NCI-H526 (cell line): ENCODE measurements around the gene C16orf92.

Experiments used
- DNase-seq, 2 experiments: peaks; one replicate each; lab custom pipeline; 2025; lab: John Stamatoyannopoulos, UW

The C16orf92 gene, protein sequence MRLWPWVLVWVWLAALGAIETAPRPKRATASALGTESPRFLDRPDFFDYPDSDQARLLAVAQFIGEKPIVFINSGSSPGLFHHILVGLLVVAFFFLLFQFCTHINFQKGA

GRCh38 chr16:30022887-30023286 is at the start of gene C16orf92:
Gene C16orf92 (plus strand): TSS chr16:30023198. CDS start chr16:30023341, 143 bp downstream.
- DNase-seq: no peak

DNA sequence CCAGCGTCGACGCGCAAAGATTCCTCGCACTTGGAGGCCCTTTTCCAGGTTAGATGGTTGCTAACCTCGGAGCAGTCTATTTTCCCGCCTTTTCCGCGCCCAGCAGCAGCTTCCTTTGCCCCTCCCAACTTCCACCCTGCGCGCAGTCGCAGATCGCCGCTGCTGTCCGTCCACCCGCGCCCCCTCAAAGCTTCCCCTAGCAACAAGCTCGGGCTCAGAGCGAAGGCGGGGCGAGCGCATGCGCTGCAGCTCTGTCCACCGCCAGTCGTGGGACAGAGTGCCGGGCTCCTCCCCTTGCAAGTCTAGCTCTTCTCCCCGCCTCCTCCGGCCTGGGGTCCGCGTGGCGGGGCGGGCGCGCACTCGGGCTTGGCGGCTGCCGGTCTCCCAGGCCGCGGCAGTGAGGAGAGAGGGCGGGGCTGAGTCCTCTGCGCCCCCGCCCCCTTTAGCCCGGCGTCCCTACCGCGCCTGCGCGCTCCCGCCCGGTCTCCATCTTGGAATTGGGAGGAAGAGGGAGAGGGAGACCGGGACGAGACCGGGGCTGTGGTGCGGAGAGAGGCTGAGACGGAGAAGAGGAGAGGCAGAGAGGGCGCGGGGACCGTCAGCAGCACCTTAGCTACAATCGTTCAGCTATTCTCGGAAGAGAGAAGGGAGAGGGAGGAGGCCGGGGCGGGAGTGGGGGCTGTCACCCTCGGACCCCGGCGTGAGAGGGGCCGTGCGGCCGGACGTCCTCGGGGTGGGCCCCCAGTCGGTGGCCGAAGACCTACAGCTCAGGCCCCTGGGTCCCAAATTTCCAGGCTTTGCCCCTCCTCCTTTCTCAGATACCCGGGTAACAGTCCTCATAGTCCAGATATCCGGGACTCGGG is 49.4 kb upstream of the C16orf92 start, which contains the start of gene TAOK2:
TAOK2 (plus strand) TSS at position 485 of the 863 bp plus-strand sequence. CDS start 3,905 bp downstream, outside the sequence.
- peak; percentile 97 to 99 for DNase-seq

DNA sequence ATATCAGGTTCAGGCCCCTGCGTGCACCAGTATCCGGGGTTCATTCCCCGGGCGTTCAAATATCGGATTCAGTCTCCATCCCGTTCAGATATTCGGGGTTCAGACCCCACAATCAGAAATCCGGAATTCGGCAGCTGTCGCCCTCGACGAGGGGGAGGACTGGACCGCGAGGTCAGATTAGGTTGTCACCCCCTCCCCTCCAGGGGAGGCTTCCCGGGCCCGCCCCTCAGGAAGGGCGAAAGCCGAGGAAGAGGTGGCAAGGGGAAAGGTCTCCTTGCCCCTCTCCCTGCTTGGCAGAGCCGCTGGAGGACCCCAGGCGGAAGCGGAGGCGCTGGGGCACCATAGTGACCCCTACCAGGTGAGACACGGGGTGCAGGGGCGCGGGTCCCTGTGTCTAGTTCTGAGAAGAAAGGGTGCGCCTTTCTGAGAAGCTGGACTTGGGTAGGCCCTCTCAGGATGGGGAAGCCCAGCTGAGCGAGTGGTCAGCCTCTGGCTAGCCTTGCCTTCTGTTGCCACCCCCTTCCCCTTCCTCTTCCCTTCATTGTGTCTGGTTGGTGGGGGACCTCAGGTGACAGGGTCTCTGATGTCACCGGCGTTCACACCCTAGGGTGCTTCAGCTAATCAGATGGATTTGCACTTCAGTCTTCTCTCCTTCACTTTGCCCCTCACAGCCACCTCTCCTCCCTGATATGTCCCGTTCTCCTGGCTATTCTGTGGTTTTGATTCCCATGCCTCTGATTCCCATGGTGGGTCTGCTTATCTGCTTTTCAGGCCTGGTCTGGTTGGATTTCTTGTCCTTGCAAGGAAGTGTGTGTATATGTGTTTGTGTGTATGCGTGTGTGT is 48.5 kb upstream of the C16orf92 start:
- no peak for DNase-seq

GRCh38 chr16:29975134-29975538 is 47.9 kb upstream of the C16orf92 start:
- DNase-seq: no peak

- DNase-seq: no peak
These were observed 47.0 kb upstream of the C16orf92 start for GRCh38 chr16:29975811-29976511.

DNA sequence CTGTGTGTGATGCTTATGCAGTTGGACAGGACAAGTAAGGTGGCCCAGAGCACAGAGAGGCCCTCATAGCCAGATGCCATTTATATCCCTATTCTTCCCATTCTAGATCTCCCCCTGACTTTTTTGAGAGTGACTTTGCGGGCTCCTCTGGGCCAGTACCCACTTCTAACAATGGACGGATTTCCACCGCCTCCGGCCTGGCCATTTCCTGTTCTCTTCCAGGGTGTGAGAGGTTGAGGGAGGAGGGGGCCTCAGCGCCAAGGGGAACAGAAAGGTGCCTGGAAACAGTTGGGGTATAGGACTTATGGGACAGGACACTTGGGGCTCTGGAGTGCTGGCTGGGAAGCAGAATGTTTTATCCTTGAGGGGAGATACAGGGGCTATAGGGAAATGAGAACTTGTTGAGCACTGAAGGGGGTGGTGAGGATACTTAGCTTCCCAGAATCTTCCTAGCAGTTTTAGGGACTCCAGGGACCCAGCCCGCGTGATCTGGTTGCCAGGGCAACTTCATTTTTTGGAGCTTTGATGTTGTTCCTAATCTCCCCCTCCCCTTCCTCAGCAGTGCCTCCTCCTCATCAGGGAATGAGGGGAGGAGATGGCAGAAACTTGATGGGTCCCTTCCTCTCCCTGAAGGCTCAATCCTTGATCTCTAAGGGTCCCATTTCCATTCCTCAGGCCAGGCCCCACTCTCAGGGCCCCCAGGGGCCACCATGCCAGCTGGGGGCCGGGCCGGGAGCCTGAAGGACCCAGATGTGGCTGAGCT is 45.8 kb upstream of the C16orf92 start:
- no peak for DNase-seq

DNA sequence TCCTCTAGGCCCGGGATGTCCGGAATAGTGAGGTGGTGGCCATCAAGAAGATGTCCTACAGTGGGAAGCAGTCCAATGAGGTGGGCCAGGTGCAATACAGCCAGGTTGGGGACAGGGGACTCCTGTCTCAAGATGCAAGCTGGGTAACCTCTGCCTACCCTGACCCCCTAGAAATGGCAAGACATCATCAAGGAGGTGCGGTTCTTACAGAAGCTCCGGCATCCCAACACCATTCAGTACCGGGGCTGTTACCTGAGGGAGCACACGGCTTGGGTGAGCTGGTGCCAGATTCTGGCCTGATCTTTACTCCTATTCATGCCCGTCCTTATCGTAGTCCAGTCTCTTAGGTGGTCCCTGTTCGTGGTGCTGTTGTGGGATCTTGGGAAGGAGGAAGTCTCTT is 44.9 kb upstream of the C16orf92 start:
- DNase-seq: no peak

DNA sequence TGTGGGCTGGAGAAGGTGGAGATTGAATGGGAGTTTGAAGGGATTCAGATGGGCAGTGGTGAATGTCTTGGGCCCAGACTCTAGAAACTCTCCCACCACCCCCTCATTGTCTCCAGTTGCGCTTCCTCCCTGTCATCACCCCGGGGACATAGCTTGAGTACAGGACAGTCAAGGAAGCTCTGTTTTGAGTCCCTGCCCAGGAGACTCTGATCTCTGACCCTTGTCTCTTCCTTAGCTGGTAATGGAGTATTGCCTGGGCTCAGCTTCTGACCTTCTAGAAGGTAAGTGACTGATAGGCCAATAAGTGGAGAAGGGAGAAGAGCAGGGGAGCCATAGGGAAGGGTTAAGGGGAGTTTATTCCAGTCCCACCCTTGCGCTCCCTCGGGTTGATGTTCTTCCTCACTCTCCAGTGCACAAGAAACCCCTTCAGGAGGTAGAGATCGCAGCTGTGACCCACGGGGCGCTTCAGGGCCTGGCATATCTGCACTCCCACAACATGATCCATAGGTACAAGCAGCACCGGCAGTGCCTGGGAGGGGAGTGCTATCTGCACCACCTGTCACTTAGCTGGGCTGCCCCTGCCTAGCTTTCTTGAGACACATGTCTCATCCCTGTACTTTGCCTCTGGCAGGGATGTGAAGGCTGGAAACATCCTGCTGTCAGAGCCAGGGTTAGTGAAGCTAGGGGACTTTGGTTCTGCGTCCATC is 44.3 kb upstream of the C16orf92 start:
- DNase-seq: no peak

GRCh38 chr16:29982560-29983419 is 40.2 kb upstream of the C16orf92 start:
- no peak for DNase-seq

GRCh38 chr16:29983420-29984136 is 39.4 kb upstream of the C16orf92 start:
- no peak for DNase-seq

DNA sequence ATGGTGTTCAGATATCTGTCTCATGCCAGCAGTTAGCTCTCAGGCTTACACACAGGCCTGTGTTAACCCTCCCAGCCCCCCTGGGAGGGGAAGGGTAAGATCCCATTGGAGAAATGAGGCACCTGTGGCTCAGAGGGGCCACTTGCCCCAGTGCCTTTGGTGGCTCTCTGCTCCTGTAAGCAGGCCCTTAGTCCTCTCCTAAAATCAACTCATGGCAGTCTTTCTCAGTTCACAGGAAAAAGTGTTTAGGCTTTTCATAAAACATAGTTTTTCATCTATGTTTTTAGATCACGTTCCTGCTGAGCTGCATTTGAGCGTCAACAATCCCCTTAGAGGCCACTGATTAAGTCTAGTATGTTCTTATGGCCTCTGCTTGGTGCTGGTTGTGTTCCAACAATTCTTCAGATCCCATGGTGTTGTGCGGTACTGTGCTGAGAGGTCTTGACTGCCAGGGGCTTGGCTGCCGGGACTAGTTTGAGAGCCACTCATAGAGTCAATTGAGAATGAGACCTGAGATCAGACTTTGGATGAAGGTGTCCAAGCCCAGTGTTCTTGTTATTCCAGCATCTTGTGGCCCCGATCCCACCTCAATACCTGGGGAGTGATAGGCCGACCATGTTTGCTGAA is 38.7 kb upstream of the C16orf92 start:
- no peak for DNase-seq

DNA sequence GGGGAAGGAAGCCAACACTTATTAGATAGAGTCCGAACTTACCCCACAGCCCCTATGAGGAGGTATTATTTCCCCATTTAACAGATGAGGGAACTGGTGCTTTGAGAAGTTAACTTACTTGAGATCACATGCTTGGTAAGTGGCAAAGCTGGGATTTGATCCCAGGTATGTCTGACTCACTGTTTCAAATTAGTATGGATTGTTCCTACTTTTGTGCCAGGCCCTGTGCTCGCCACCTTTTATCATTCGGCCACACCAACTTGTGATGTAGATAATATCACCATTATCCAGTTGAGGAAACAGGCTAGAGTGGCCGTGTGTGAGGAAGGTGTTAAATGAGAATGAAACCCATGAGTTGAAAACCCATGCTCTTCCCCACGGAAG is 38.2 kb upstream of the C16orf92 start:
- DNase-seq: no peak

DNA sequence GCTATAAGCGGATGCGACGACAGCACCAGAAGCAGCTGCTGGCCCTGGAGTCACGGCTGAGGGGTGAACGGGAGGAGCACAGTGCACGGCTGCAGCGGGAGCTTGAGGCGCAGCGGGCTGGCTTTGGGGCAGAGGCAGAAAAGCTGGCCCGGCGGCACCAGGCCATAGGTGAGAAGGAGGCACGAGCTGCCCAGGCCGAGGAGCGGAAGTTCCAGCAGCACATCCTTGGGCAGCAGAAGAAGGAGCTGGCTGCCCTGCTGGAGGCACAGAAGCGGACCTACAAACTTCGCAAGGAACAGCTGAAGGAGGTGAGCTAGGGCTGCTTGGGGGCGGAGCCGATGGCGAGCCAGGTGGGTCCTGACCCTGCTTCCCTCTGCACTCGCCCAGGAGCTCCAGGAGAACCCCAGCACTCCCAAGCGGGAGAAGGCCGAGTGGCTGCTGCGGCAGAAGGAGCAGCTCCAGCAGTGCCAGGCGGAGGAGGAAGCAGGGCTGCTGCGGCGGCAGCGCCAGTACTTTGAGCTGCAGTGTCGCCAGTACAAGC is 37.7 kb upstream of the C16orf92 start:
- DNase-seq: no peak

DNA sequence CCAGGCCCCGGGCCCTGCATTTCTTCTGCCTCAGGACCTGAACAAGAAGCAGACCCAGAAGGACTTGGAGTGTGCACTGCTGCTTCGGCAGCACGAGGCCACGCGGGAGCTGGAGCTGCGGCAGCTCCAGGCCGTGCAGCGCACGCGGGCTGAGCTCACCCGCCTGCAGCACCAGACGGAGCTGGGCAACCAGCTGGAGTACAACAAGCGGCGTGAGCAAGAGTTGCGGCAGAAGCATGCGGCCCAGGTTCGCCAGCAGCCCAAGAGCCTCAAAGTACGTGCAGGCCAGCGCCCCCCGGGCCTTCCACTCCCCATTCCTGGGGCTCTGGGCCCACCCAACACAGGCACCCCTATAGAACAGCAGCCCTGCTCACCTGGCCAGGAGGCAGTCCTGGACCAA is 36.8 kb upstream of the C16orf92 start:
- no peak for DNase-seq

DNA sequence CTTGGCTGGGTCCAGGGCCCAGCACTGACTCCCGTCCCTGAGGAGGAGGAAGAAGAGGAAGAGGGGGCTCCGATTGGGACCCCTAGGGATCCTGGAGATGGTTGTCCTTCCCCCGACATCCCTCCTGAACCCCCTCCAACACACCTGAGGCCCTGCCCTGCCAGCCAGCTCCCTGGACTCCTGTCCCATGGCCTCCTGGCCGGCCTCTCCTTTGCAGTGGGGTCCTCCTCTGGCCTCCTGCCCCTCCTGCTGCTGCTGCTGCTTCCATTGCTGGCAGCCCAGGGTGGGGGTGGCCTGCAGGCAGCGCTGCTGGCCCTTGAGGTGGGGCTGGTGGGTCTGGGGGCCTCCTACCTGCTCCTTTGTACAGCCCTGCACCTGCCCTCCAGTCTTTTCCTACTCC is 36.1 kb upstream of the C16orf92 start:
- DNase-seq: no peak

GRCh38 chr16:29987371-29988085 is 35.5 kb upstream of the C16orf92 start:
- no peak for DNase-seq

DNA sequence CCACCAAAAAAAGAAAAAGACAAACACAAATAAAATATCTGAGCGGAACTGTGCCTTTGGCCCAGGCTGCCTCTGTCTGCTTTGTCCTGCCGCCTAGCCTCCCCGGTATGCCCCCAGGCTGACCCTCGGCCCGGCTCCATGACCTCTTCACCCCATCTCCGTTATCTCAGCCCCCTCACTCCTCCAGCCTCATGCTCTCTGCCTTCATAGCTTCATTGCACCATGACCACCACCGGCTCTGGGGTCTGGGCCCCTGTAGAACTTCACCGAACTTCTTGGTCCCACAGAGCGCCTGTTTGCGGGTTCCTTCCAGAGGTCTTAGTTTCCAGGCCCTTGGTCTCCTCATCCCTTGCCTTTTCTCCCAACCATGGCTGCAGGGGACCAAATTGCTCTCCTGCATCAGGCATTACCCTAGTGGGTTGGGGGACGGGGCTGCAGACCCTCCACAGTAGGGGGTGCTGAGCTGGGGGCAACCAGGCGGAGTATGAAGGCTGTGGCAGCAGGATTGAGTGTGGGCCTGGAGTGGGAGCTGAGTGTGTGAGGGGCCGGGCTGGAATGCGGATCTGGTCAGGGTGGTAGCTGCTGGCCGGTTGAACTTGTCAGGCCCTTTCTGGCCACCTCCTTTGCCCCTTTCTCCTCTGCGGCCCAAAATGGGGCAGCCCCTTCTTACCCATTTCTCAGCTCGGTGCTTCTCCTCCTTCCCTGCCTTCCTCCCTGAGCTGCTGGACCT is 34.5 kb upstream of the C16orf92 start:
- no peak for DNase-seq
